Measurements from ENCODE around the gene MYLK3.
"Not testable (repeated sequence)": the region's sequence is repeated elsewhere in the genome, so short reads cannot be mapped to it uniquely, and the experiment has no call there.

MYLK3 gene

DNA sequence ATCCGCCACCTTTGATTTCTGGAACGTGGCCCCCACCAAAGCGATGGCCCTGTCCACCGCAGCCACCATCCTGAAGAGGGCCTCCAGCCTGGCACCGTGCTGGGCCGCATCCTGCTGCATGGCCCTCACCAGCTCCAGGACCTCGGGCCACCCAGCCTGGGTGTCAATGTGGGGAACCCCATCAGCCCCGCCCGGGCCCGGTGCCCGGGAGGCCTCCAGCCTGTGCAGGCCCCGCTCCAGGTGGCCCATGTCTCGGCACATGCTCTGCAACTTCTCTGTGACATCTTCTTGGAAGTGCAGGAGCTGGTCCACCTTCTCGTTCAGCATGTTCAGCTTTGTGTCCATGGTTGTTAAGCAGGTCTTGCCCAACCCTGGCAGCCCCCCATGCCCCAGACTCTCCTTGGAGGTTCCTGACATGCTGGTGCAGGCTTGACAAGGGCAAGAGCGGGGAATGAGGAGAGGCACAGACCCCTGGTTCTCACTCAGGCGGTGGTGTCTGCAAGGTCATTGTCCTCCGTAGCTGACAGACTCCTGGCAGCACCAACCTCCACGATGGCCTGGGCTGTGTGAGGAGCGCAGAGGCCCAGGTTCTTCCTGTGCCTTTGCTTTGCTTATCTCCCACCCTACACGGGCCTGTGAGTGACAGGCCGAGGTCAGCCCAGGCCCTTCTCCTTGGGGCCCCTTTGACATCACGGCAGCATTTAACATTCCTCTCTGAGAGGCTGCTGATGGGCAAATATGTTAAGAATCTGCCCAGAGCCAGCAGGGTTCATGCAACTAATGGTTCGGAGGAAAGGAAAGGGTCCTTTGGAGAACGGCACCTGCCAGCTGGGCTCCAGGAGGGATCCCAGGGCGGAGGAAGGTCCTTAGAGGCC lies at the start of gene MYLK3:
Gene MYLK3, minus strand, starts transcription at position 568 of the 875 bp plus-strand sequence. Its CDS starts 151 bp downstream, at position 417.
- no peak for DNase-seq (ENCODE audit: low spot score)

DNA sequence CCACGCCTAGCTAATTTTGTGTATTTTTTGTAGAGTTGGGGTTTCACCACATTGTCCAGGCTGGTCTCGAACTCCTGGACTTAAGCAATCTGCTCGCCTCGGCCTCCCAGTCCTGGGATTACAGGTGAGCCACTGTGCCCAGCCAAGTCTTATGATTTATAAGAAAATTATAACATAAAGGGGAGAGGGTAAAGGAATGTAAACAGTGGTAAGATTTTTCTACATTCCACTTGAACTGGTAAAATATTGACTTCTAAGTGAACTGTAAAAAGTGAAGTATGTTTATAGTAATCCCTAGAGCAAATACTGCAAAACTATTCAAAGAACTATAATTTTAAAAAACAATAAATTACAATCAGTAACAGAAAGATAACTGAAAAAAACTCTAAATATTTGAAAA lies 49.4 kb upstream of the MYLK3 start:
- DNase-seq (ENCODE audit: low spot score) = no peak

GRCh38 chr16:46796764-46797269 lies 48.7 kb upstream of the MYLK3 start:
- no peak for DNase-seq (ENCODE audit: low spot score)

DNA sequence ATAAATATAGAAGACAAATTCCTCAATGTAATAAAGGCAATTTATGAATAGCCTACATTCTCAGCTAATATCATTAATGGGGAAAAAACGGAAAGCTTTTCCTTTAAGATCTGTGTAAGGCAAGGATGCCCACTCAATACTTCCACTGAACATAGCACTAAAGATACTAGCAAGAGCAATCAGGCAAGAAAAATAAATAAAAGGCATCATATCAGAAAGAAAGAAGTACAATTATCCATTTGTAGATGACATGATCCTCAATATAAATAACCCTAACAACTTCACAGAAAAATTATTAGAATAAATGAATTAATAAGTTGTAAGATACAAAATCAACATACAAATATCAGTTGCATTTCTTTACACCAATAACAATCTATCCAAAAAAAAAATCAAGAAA lies 45.7 kb upstream of the MYLK3 start:
- DNase-seq (ENCODE audit: low spot score) = no peak

DNA sequence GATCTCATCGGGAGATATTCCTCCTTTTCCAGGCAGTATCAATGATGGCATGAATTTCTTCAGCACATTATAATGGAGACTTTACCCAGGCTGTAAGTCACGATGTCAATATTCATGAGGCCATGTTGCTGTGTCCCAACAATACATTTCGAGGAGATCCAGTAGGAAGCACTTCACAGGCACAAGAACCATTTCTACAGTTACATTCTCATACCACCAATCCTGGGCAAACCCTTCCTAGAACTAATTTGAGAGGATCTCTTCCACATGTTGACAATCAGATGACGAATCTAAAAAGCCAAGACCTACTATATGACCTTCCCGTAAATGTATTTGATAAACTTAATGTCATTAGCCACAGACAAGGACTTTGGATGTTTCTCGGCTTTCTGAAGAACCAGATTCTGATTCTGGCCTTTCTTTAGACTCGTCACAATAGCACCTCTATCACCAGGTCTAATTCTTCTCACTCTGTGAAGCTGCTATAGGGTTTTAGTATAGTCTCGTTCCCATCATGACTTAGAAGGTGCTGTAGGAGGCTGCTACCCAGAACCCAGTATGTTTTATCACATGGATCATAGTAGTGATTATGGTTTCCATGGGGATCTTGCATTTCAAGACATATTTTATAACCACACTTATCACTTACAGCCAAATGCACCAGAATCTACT lies 42.6 kb upstream of the MYLK3 start:
- no peak for DNase-seq (ENCODE audit: low spot score)

GRCh38 chr16:46789499-46790414 lies 41.6 kb upstream of the MYLK3 start:
- DNase-seq (ENCODE audit: low spot score) = peak; percentile 60

DNA sequence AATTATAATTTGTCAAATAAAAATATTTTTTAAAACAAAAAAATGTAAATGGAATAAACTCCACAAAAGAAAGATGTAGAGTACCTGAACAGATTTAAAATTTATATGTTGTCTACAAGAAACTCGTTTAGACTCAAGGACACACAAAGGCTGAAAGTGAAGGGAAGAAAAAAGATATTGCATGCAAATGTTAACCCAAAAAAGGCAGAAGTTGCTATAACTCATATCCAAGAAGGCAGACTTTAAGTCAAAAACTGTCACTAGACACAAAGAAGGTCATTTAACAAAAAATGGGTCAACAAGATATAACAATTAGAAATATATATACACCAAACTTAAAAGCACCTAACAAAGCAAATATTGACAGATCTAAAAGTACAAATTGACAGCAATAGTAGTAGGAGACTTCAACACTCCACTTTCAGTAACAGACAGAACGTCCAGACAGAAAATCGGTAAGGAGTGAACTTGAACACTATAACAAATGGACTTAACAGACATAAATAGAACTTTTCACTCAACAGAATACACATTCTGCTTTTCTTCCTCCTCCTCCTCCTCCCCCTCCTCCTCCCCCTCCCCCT lies 40.8 kb upstream of the MYLK3 start:
- no peak for DNase-seq (ENCODE audit: low spot score)

GRCh38 chr16:46787909-46788308 lies 39.8 kb upstream of the MYLK3 start:
- no peak for DNase-seq (ENCODE audit: low spot score)

DNA sequence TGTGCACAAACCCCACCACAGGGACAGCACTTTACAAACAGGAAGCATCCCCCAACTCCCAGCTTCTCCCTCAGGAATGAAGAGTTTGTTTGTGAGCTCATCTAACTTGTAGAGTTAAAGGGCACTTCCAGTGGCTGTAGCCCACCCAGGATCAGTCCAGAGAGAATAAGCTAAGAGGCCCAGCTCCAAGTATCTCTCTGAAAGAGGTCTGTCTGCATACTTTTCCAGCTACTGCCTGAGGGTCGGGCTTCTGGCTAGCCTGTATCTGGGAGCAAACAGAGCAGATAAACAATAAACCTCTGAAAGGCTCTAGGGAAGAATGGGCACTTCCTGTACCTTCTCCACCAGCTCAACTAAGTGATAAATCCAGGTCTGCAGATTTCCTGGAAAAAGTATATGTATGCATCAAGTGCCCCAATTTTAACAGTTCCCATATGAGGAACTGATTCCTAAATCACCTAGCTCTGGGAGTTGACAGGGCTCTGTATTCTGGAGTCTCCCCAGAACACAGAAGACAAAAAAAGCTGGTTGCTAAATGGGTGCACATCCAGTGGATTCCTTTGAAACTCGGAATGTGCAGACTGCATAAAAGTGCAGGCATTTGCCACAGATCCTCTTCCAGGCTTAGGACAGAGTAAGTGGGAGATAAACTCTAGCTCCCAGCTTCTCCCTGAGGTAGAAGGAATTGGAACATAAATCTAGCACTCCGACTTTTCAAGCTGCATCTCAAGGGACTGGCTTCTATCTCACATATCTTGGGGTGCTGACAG lies 37.1 kb upstream of the MYLK3 start:
- DNase-seq (ENCODE audit: low spot score) = no peak

DNA sequence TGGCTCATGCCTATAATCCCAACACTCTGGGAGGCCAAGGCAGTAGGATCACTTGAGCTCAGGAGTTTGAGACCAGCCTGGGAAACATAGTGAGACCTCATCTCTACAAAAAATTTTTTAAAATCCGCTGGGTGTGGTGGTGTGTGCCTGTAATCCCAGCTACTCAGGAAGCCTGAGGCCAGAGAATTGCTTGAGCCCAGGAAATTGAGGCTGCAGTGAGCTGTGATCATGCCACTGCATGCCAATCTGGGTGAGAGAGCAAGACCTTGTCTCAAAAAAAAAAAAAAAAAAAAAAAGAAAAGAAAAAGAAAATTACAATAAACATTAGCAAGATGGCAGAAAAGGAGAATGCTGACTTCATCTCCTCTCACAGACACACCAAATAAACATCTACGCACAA lies 36.4 kb upstream of the MYLK3 start:
- DNase-seq (ENCODE audit: low spot score) = not testable (repeated sequence)

DNA sequence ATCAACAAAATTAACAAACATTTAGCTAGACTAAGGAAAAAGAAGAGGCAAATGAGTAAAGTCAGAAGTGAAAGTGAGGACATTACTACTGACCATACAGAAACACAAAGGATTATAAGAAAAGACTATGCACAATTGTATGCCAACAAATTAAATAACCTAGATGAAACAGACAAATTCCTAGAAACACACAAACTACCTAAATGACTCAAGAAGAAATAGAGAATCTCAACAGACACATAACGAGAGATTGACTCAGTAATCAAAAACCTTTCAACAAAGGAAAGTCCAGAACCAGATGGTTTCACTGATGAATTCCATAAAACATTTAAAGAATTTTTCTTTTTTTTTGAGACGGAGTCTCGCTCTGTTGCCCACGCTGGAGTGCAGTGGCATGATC lies 35.7 kb upstream of the MYLK3 start:
- DNase-seq (ENCODE audit: low spot score) = no peak

DNA sequence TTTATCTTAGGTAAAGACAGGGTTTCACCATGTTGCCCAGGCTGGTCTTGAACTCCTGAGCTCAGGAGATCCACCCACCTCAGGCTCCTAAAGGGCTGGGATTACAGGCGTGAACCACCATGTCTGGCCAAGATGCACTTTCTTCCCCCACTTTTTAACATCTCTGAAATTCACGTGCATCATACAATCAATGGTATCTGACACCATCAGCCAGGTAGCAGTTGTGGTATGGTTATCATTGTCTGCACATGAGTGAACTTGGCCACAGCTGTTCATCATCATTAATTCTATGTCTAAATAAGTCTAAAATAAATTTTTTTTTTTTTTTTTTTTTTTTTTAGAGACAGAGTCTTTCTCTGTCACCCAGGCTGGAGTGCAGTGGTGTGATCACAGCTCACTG lies 34.2 kb upstream of the MYLK3 start:
- DNase-seq (ENCODE audit: low spot score) = no peak

DNA sequence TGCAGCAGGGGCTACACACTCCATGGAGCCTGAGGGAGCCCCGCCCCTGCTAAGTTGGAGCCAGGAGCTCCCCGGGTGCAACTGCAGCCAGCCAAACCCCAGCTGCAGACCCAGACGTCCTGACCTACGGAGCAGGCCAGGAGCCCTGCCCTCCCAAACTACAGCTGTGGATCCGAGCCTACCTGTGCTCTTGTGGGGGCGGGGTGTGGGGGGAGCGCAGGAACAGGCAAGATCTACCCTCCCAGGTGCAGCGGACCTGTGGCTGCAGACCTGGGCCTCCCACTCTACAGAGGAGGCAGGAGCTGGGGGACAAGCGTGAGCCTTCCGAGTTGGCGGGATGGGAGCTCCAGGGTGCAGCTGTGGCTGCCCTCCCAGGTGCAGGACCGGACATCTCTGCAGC lies 29.7 kb upstream of the MYLK3 start:
- DNase-seq (ENCODE audit: low spot score) = no peak

DNA sequence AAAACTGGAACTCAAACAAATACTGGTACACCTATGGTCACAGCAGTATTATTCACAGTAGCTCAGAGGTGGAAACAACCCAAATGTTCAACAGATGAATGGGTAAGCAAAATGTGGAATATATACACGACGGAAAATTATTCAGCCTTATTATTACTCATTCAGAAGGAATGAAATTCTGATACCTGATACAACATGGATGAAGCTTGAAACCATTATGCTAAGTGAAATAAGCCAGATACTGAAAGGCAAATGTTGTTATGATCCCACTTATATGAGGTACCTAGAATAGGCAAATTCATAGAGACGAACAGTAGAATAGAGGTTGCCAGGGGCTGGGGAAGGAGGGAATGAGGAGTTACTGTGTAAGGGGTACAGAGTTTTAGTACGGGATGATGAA lies 27.1 kb upstream of the MYLK3 start:
- no peak for DNase-seq (ENCODE audit: low spot score)

DNA sequence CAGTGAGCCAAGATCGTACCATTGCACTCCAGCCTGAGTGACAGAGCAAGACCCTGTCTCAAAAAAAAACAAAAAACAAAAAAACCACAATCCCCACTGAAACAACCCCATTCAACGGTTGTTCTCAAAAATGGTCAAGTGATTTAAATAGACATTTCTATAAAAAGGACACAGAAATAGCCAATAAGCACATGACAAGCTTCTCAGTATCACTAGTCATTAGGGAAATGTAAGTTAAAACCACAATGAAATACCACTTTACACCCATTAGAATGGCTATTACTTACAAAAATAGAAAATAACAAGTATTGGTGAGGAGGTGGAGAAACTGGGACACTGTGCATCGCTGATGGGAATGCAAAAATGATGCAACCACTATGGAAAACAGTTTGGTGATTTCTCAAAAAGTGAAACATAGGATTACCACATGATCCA lies 26.6 kb upstream of the MYLK3 start:
- no peak for DNase-seq (ENCODE audit: low spot score)

DNA sequence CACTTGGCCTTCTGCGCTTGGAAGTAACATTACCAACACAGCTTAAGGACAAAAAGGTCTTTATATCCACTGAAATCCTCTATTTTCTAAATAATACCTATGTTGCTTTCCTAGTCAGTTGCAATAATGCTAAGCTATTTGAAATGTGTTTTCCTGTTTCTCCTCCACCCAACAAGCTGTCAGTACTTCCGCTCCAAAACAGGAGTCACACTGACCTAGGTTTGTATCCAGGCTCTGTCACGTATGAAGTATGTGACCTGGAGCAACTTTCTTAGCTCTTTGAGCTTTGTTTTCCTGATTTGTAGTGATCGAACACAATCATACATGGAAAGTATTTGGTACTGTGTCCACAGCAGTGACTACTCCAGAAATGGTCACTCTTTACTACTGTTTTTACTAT lies 24.3 kb upstream of the MYLK3 start:
- DNase-seq (ENCODE audit: low spot score) = no peak

GRCh38 chr16:46768809-46769208 lies 20.7 kb upstream of the MYLK3 start:
- no peak for DNase-seq (ENCODE audit: low spot score)

DNA sequence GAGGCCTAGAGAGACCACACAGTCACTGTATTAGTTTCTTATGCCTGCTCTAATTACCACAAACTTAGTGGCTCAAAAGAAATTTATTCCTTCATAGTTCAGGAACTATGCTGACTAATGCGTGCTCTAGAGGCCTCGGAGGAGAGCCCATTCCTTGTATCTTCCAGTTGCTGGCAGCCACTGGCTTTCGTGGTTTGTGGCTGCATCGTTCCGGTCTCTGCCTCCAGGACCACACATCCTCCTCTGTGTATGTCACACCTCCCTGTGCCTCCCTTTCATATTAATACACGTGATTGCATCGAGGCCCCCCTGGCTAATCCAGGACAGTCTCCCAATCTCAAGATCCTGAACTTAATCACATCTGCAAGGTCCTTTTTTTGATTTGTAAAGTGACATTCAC lies 16.9 kb upstream of the MYLK3 start:
- DNase-seq (ENCODE audit: low spot score) = peak; percentile 50

DNA sequence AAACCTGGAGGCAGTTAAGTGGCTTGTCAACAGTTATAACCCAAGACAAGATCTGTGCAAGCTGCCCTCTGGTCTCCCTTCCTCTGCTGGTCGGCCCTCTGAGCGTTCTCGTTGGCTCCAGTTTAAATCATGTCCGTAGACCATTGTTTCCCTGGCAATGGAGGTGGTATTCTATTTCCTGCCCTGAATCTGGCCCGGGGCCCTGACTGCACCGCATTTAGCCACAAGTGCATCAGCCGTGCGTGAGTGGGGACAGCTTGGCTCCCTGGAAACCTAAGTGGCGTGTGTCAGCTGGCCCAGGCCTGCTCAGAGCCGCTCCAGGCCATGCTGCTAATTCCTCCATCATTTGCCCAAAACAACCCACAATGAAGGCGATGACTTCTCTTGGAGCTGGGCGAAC lies 15.0 kb upstream of the MYLK3 start:
- DNase-seq (ENCODE audit: low spot score) = no peak

GRCh38 chr16:46762583-46762982 lies 14.4 kb upstream of the MYLK3 start:
- DNase-seq (ENCODE audit: low spot score) = peak; percentile 18

DNA sequence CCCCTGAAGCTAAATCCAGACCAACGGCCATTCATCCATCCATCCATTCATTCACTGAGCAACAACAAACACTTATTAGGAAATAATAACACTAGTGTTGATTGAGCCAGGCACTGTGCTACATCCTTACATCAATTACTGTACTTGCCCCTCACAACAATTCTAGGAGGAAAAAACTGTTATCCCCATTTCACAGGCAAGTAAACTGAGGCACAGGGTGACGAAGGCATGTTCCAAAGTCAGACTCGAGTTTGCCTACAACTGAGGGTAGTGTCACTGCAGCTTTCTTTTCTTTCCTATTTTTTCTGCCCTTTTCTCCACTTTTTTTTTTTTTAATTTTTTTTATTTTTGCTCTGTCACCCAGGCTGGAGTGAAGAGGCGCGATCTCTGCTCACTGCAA lies 11.2 kb upstream of the MYLK3 start:
- DNase-seq (ENCODE audit: low spot score) = no peak
